ENCODE results near the gene SIRPD. TPM values are rescaled to one million over a fixed set of nuclear protein-coding genes. Genes with fewer than 3 reads are reported as not detected.

SIRPD gene
- total and polyA plus RNA-seq, 5 donors from 2014 or later = 0.10 to 0.16 TPM; not detected in 3

- H3K27me3 ChIP-seq (ENCODE audit: control insufficient read depth, insufficient read depth, low read length) = peaks cover 28% of the 10 kb centered on the region
- no peaks in the 10 kb centered on the region for H3K4me1 ChIP-seq (ENCODE audit: control insufficient read depth, insufficient read depth, low read length, poor library complexity, severe bottlenecking)
- DNase-seq (no peak), ATAC-seq (ENCODE audit: low read depth in 2 of 2) (no peak)
- Mint-ChIP-seq H3K36me3 (no peaks in the 10 kb centered on the region), H3K4me3 (no peak overlapping the region), H3K27ac (peak overlapping the region in 1 of 3 donors; percentile 7), H3K4me1 (peaks cover 0 to 6% (median 3%) of the 10 kb centered on the region in 4 donors), H3K9me3 (peaks cover 0 to 3% (median 0%) of the 10 kb centered on the region in 7 donors), H3K27me3 (peaks cover 70% of the 10 kb centered on the region)
- H3K36me3 ChIP-seq (ENCODE audit: control insufficient read depth, insufficient read depth, low read length) = no peaks in the 10 kb centered on the region
- no peak overlapping the region for H3K4me3 ChIP-seq (ENCODE audit: low read depth, low read length)
- H3K27ac ChIP-seq (ENCODE audit: insufficient read depth, low read length, poor library complexity, severe bottlenecking) = no peak overlapping the region
- H3K9me3 ChIP-seq (ENCODE audit: control insufficient read depth in 2 of 2, low read length in 2 of 2) = no peaks in the 10 kb centered on the region
Observed at GRCh38 chr20:1484438-1485116, 72.9 kb downstream of the SIRPD start.

Other genes with a start within 250 kb of the SIRPD start
- 1.2 TPM for gene SDCBP2, start 228.6 kb downstream of the SIRPD start, total RNA-seq
- gene SDCBP2, start 228.6 kb downstream of the SIRPD start, polyA plus RNA-seq = 1 to 10 TPM; 1.6 to 4.3 (median 3.4) TPM
- gene FKBP1A, start 164.7 kb downstream of the SIRPD start, total RNA-seq = 84.3 TPM
- gene FKBP1A, start 164.7 kb downstream of the SIRPD start, polyA plus RNA-seq = 10 to 100 TPM; 49.1 to 72.4 (median 59.4) TPM
- gene NSFL1C, start 90.9 kb downstream of the SIRPD start, total RNA-seq = 64.0 TPM
- gene NSFL1C, start 90.9 kb downstream of the SIRPD start, polyA plus RNA-seq = 10 to 100 TPM; 80.4 to 95.8 (median 91.2) TPM
- not detected for gene SIRPB2, start 66.3 kb downstream of the SIRPD start, total RNA-seq
- under 1 TPM in 1 of 4 donors, not detected in 3; 0.10 TPM for gene SIRPB2, start 66.3 kb downstream of the SIRPD start, polyA plus RNA-seq
- gene SIRPB1, start 62.3 kb upstream of the SIRPD start, total RNA-seq = 2.4 TPM
- 10 to 100 TPM in 1 of 4 donors, 1 to 10 TPM in 1, under 1 TPM in 2; 0.73 to 12.8 (median 3.5) TPM for gene SIRPB1, start 62.3 kb upstream of the SIRPD start, polyA plus RNA-seq
- 49.6 TPM for gene SIRPG, start 100.1 kb upstream of the SIRPD start, total RNA-seq
- gene SIRPG, start 100.1 kb upstream of the SIRPD start, polyA plus RNA-seq = 100 to 1,000 TPM; 184 to 240 (median 197) TPM

All from CD4-positive, CD25-positive, alpha-beta regulatory T cell (primary cell).